Heart right ventricle (tissue), 16 donors: ENCODE data around the gene CDH13. TPM values are rescaled to one million over a fixed set of nuclear protein-coding genes. Genes with fewer than 3 reads are reported as not detected.

Experiments
- ATAC-seq, 8 donors: fragments of 200-7000 bp; cut with Tn5 transposase; one replicate each; pipeline ENCODE4 v1.9.1; 2020; ENCODE audit warnings: mild to moderate bottlenecking in 8 of 8, moderate library complexity in 8 of 8, moderate number of reproducible peaks in 1 of 8
- DNase-seq, 2 donors: peaks; one replicate each; pipeline ENCODE4 v3.0.0-alpha.2; 2020
- H3K27ac ChIP-seq, 10 donors: fragments of 200-600 bp; sonication (generic) in 2 of 10; one replicate each; pipeline versions ENCODE4 v1.5.0 to v1.8.0; 2020 to 2022; ENCODE audit warnings: mild to moderate bottlenecking in 3 of 10
- H3K27me3 ChIP-seq, 7 donors: fragments of 200-600 bp; one replicate each; pipeline ENCODE4 v1.8.0; 2021 to 2022; ENCODE audit warnings: mild to moderate bottlenecking in 2 of 7
- H3K36me3 ChIP-seq, 9 donors: fragments of 200-600 bp; sonication (generic) in 1 of 9; one replicate each; pipeline versions ENCODE4 v1.5.0 to v1.8.0; 2020 to 2022; ENCODE audit warnings: mild to moderate bottlenecking in 2 of 9
- H3K4me1 ChIP-seq, 9 donors: fragments of 200-600 bp; sonication (generic) in 1 of 9; one replicate each; pipeline versions ENCODE4 v1.5.0 to v1.8.0; 2020 to 2022; ENCODE audit warnings: mild to moderate bottlenecking in 4 of 9
- H3K4me3 ChIP-seq, 10 donors: fragments of 200-600 bp; sonication (generic) in 2 of 10; one replicate each; pipeline versions ENCODE4 v1.5.0 to v1.8.0; 2020 to 2022; ENCODE audit warnings: mild to moderate bottlenecking in 7 of 10, moderate library complexity in 2 of 10
- H3K9me3 ChIP-seq, 11 donors: fragments of 200-600 bp in 10 of 11; sonication (generic) in 2 of 11; one replicate each; pipeline versions ENCODE4 v1.5.0 to v1.8.0; 2013 to 2022; ENCODE audit warnings: mild to moderate bottlenecking in 2 of 11, control low read depth in 1 of 11, moderate library complexity in 1 of 11
- CTCF ChIP-seq, 9 donors: fragments of 200-600 bp; sonication (generic) in 2 of 9; IDR thresholded peaks; one replicate each; pipeline versions ENCODE4 v1.5.0 to v1.8.0; 2021 to 2022; ENCODE audit warnings: antibody characterized with exemption in 9 of 9, mild to moderate bottlenecking in 5 of 9, moderate library complexity in 1 of 9
- WGBS, 2 donors: extraction: QIAGEN DNeasy Blood & Tissue Kit; methylation state at CpG; one replicate each; pipeline ENCODE4 v1.1.7; 2013; ENCODE audit warnings: inconsistent platforms in 1 of 2; 5-methylcytosine and 5-hydroxymethylcytosine counted together
- intact Hi-C, 10 donors: fragments of 100-400 bp; cut with DNase I; formaldehyde crosslinking; loops; one replicate each; pipeline versions ENCODE4 v1.11.1 to v1.14.2; 2022
- polyA plus RNA-seq, 2 donors: library from polyadenylated mRNA; stranded (reverse); fragments of 200-250 nt; gene quantifications; one replicate each; pipeline ENCODE4 v1.2.3, GENCODE V29; 2013
- total RNA-seq, 10 donors: library from RNA; stranded (reverse); fragmentation: NEBNext Ultra II Directional in 3 of 10; extraction: Animal tissue kit (Norgen Biotek cat#: 25700) in 3 of 10; gene quantifications; one replicate each; pipeline versions ENCODE4 v1.2.1 to v1.2.4, GENCODE V29; 2021 to 2023
- donor health status: Arrhythmogenic right ventricular cardiomyopathy.
- donor health status: ischemic (EF 13 %, LVEDD 7.1; RV severe dilation, severe dysfunction).
- donor health status: healthy with polysubstance abuse.
- donor health status: DM: no; HTN: yes; CAD: no.
- donor health status: DM: no; HTN: no; CAD: no.
- donor health status: ischemic (EF 25% LVEDD 6.9; RV normal size, moderate dysfunction).
- donor health status: ischemic (EF 25% LVEDD 5.7; RV mildly dilated, moderate dysfunction).
- donor health status: healthy.
- donor health status: DM: yes; HTN: yes; CAD: no.
- donor health status: Ischemic cardiomyopathy.
- donor health status: ischemic (EF 35%, LVEDD 5.7; RV mildly dilated, moderate dysfunction).
- donor health status: nonischemic (EF 11% LVEDD 7.7; RV severe dilation, severe dysfunction).
- donor health status: DM: yes; HTN: yes; CAD: no.
- donor health status: PGD.
- donor health status: ischemic (EF 29% LVEDD 5.4; RV normal size, mild dysfunction).
- donor health status: nonischemic (EF 23%, LVEDD 6.1; RV moderate dilation, normal function).

CDH13 gene
- total and polyA plus RNA-seq, 12 donors: 15.5 to 221 (median 168) TPM

- intact Hi-C loops: no loop called here
These were observed 206.1 kb downstream of the CDH13 start for GRCh38 chr16:82832821-82833220.

GRCh38 chr16:82833378-82833993 lies 206.7 kb downstream of the CDH13 start:
- Histone ChIP-seq H3K36me3 (no peaks in the 10 kb centered on the region), H3K27me3 (no peaks in the 10 kb centered on the region), H3K9me3 (no peaks in the 10 kb centered on the region), H3K4me1 (peaks cover 0 to 16% (median 12%) of the 10 kb centered on the region in 9 donors), H3K4me3 (no peak overlapping the region), H3K27ac (no peak overlapping the region)
- 77 to 85% methylated on average over 7 of the region's 7 CpGs for WGBS, 2 donors
- ATAC-seq (no peak), DNase-seq (no peak)
- TF ChIP-seq CTCF (IDR thresholded peaks at IDR 0.05): no peak
- intact Hi-C loops: no loop called here

More at GRCh38 chr16:82832821-82833220, 206.1 kb downstream of the CDH13 start:
- ATAC-seq (no peak), DNase-seq (no peak)
- H3K27me3 ChIP-seq: no peaks in the 10 kb centered on the region
- no peak overlapping the region for H3K27ac ChIP-seq
- WGBS, 2 donors: 73% methylated on average over 3 of the region's 3 CpGs
- no peaks in the 10 kb centered on the region for H3K36me3 ChIP-seq
- no peak for TF ChIP-seq CTCF (IDR thresholded peaks at IDR 0.05)
- H3K9me3 ChIP-seq: no peaks in the 10 kb centered on the region
- H3K4me3 ChIP-seq: no peak overlapping the region
- peaks cover 0 to 16% (median 12%) of the 10 kb centered on the region in 9 donors for H3K4me1 ChIP-seq

- WGBS, 2 donors: 62 to 74% methylated on average over 8 of the region's 8 CpGs
- peaks cover 0 to 16% (median 12%) of the 10 kb centered on the region in 9 donors for H3K4me1 ChIP-seq
- ATAC-seq: peak in 1 of 8 donors; percentile 46
- no peak overlapping the region for H3K4me3 ChIP-seq
- no peak for DNase-seq
- intact Hi-C loops: no loop called here
- no peak for TF ChIP-seq CTCF (IDR thresholded peaks at IDR 0.05)
- H3K36me3 ChIP-seq: no peaks in the 10 kb centered on the region
- H3K9me3 ChIP-seq: no peaks in the 10 kb centered on the region
- H3K27me3 ChIP-seq: no peaks in the 10 kb centered on the region
- no peak overlapping the region for H3K27ac ChIP-seq
These were observed 207.5 kb downstream of the CDH13 start for GRCh38 chr16:82834151-82834815.

GRCh38 chr16:82835487-82836155 lies 208.9 kb downstream of the CDH13 start:
- Histone ChIP-seq H3K27me3 (no peaks in the 10 kb centered on the region), H3K4me3 (no peak overlapping the region), H3K27ac (no peak overlapping the region), H3K36me3 (no peaks in the 10 kb centered on the region), H3K9me3 (no peaks in the 10 kb centered on the region), H3K4me1 (peaks cover 0 to 16% (median 12%) of the 10 kb centered on the region in 9 donors)
- TF ChIP-seq CTCF (IDR thresholded peaks at IDR 0.05): no peak
- WGBS, 2 donors: 92 to 93% methylated on average over 5 of the region's 5 CpGs
- intact Hi-C loops: no loop called here
- no peak for DNase-seq
- ATAC-seq: no peak
